GM21786 (cell line): ENCODE results near the gene NAGA.
A peak's percentile ranks its signal among the peaks of the same experiment; 100 is the strongest.
"Not testable (repeated sequence)": the region's sequence is repeated elsewhere in the genome, so short reads cannot be mapped to it uniquely, and the experiment has no call there.

ENCODE experiments used
- ATAC-seq: cut with Tn5 transposase; IDR thresholded peaks from one replicate; pipeline ENCODE4 v1.9.1; 2021; ENCODE audit not compliant: unreplicated experiment

Gene NAGA

DNA sequence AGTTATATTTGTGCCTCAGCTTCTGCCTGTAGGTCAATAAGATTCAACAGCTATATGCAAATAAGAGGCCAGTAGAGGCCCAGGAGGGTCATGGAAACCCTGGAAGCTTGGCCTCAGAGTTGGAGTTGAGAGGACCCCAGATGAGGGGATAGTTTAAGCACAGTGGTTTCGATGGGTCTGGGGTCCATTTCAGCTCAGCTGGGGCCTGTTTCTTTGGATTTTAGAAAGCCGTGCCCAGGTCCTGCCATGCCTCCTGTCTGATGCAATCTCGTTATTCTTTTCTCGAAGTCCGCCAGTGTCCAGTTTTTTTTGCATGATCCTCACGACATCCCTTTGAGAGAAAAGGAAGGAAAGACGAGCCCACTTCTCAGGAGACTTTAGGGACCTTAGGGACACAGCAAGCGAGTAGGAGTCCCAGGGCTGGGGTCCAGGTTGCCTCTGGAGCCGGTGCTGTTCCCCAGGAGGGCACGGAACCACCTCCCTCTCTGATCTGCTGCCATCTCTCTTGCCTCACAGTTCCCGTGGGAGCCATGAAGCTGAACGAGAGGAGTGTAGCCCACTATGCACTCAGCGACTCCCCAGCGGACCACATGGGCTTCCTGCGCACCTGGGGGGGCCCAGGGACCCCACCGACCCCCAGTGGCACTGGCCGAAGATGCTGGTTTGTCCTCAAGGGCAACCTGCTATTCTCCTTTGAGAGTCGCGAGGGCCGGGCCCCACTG, 6.3 kb upstream of the NAGA start:
- ATAC-seq = no peak

DNA sequence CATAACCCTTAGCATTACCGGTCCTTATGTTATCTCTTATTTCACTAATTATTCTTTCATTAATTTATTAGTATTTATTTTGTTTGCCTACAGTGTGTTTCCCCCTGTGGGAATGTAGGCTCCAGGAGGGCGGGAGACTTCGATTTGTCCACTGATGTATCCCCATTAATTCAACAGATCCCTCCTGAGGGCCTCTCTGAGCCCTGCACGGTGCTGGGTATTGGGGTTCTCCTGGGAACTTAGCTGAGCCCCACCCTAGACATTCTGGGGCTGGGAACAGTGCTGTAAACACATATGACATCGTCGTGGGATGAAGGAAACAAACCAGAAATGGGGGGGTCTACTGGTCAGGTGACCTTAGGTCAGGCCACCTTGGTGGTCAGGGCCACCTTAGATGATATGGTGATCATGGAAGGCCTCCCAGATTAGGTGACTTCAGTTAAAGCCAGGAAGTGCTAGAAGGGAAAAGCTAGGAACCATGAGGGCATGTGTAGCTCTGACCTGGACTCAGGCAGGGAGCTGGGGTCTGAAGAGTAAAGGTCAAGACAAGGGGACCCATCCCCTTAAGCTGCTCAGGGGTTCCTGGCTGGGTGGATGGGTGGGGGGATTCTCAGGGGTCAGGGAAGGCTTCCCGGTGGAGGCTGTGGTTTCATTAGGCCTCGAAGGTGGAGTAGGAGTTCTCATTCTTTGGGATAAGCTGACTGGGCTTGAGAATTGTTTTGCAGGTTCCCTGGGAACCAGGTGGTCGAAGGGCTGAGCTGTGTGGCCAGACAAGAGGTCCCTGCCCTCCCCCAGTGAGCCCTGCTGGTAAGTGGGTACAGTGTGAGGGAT, 4.4 kb upstream of the NAGA start:
- no peak for ATAC-seq

DNA sequence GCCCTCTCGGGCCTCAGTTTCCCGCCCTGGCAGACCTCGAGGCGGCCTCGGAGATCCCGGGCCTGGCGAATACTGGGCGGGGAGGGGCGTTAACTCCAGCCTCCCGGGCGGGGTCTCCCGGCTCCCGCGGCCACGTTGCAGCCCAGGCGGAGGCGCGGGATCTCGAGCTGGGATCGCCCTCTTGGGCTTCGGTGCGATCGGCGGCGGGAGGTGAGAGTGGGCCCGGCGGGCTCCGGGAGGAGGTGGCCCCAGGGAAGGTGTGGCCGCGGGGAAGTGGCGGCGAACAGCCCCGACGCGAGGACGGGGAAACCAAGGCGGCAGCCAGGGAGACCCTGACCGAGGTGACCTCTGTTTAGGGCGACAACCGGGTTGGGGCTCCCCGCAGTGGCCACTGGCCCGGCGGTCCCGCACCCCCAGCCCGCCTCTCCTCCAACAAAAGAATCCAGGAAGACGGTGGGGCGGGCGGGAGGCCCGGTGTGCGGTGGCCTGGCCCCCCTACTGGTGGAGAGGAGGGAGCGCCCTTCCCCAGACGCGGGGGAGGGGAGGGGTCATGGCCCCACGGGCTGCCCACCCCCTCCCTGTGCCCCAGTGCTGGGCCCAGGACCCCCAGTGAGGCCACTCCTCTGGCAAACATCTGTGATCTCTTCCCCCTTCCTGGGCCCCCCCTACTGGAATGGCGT, 3.7 kb upstream of the NAGA start, which contains the start of gene PHETA2:
Gene PHETA2, plus strand, starts transcription at position 117 of the 680 bp plus-strand sequence. CDS start 3,046 bp downstream, outside the sequence.
- no peak for ATAC-seq

DNA sequence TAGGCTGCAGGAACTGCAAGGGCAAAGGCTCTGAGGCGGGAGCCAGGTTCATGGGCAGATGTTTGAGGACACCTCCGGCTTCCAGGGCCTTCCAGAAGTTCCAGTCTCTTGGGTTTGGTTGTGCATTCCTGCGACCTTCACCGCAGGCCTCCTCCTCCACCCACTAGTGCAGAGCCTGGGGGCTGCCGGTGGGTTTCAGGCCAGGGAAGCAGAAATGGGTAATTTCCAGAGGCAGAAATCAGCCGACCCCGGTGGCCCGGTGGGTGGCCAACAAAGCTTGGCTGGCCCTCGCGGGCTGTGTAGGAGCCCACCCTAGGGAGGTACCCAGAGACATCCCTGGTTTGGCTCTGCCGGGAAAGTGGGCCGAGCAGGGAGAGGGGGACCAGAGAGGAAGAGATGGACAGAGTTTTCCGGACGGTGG, 3.0 kb upstream of the NAGA start:
- ATAC-seq = no peak

DNA sequence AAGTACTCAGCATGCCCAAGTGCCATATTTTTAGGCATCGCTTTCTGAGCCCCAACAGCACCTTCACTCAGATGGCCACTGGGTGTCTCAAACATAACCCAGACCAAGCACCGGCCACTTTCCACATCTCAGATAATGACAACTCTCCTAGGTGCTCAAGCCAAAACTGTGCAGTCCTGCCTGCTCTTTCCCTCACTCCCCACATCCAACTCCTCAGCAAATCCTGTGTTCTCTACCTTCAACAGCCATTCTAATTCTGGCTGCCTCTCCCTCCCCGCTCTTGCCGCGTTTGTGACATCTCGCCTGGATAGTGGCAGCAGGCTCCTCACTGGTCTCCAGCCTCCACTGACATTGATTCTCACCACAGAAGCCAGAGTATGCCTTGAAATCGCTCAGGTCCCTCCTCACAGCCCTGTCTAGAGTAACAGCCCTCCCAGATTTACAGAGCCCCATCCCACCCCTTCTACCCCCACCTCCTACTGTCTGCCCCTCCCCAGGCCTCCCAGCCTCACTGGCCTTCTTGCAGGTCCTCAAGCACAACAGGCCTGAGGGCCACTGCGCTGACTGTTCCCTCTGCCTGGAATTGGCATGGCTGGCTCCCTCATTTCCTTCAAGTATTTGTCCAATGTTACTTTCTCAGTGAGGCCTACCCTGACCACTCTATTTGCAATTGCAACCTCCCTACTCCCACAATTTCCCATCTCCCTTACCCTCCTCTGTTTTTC, 2.2 kb upstream of the NAGA start:
- ATAC-seq = no peak

DNA sequence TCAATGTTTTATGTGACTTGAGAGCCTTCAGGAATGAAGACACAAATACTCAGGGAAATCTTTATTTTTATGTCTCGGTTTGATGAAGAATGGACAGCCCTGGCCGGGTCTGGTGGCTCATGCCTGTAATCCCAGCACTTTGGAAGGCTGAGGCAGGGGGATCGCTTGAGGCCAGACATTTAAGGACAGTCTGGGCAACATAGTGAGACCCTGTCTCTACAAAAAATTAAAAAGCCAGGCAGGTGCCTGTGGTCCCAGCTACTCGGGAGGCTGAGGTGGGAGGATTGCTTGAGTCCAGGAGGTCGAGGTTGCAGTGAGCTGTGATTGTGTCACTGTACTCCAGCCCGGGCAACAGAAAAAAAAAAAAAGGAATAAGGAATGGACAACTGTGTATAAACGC, 896 bp upstream of the NAGA start:
- ATAC-seq = not testable (repeated sequence)

DNA sequence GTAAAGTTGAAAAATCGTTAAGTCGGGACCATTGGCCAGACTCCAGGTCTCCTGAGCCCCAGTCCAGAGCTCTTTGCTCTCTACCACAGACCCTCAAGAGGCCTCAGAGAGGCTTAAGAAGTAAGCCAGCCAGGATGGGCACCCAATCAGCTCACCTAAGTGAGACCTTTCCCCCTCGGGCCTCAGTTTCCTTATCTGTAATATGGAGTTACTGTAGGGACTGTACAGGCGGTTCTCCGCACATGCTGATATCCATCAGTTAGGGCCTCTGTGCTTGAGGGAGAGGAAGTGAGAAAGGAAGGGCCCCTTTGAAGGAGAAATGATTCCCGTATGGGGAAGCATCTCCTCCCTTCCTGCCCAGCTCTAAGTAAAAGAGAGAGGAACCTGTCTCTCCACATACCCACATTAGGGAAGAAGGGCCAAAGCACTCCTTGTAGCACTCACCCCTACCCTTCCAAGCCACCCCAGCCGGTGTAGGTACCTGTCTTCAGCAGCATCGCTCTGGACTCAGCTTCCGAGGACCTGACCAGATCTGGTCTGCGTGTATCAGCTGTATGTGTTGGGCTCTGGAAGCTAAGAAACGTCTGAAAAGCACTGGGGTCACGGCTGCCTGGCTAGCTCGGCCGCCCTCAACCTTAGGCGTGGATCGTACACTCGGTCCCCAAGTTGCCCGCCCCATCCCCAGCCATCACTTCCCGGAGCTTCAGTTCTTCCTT, 653 bp downstream of the NAGA start:
- ATAC-seq = peak; percentile 16

DNA sequence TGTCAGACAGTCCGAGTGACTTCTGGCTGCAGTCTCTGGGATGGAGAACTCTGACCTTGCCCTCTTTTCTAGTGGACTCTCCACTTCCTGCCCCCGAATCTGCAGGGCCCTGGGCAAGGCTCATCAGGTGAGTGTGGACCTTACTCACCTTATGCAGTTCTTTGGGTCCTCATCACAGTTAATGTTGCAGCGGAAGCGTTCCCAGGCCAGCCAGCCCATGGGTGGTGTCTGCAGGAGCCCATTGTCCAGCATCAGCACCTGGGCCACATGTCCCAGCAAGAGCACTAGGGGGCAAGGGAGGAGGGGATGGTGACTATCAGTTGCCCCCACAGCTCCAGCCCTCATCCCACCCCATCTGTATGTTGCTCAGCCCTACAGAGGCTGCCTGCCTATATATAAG, 2.3 kb downstream of the NAGA start:
- no peak for ATAC-seq

DNA sequence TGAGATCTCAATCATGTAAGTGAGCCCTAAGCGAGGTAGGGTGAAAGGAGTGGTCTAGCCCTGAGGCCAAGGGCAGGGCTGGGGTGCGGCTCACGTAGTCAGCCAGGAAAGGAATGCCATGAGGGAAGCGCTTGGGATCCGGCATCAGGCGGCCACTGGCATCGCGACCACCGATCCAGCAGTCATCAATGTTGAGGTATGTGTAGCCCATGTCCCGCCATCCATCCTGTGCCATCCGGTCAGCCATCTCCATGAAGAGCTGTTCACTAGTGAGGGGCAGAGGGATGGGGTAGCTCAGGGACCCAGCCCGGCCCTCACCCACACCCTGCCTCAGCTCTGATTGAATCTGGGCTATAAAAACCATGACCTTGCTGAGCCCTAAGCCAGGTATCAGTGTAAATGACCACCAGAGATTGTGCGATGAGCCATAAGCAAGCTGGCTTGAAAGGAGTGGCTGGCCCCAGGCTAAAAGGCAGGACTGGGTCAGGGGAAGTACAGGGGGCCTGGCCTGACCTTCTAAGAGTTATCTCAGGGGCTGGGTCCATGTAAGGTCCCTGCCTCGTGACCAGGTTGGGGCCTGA, 2.9 kb downstream of the NAGA start:
- ATAC-seq = no peak

DNA sequence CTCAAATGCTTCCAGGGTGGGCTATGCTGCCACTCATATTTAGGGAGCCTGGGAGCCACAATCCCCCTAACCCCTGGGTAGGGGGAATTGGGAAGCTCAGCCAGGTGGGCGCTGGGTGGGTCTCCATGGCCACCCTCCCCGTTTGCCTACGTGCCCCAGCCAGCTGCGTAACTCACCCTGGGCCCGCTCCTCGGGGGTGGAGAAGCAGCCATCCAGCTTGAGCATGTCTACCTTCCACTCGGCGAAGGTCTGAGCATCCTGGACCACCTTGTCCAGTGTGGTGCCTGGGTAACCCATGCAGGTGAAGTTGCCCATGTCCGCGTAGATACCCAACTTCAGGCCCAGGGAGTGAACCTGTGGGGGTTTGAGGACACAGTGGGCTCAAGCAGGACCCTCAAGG, 3.7 kb downstream of the NAGA start:
- ATAC-seq = no peak

DNA sequence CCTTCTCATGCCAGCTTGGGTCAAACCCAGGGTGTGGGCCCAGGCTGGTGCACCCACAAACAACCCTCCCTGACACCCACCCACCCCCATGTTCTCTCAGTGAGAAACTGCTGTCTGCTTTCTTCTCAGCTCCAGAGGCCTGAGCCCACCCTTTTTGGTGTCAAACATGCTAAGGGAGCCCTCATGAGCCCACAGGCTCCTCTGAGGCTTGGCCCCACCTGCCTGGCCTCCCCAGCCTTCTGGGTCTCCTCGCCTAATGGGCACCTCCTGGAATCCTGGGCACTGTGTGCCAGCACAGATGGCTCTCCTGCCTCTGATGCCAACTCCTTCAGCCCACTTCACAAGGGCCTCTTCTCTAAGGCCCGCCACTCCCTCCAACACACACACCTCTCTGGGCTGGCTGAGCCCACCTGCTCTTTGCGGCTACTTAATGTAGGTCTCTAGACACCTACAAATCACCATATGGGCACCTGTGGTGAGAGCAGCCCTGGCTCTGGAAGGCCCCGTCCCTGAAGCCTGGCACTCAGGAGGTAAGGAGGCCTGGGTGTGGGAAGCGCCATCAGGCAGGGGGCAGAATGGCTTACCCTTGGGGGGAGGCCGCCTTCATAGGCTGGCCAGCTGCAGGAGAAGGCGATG, 4.4 kb downstream of the NAGA start:
- ATAC-seq = no peak

DNA sequence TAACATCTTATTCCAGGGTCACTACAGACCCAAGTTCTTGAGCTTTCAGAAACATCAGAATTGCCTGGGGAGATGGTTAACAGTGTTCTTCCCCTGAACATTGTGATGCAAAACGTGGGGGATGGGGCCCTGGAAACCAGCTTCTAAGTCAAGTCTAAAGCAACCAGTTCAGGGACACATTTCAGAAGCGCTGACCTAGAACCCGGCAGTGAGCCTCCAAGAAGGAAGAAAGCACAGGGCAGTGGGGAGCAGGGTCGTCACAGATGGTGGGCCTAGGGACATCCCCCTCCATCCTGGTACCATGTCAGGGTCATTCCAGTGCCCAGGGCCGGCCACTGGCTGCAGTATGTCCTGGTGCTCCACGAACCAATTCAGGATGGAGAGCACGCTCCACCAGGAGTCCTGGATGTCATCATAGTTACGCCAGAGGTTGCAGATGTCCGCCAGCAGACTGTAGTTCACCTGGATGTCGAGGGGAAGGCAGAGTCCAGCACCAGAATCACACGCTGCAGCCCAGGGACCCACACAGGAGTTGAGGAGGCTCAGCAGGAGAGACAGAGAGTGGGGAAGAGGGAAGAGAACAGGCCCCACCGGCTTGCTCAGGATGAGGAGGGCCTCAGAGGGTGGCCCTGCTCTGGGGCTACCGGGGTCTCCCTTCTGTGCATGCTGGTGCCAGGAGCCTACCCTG, 5.0 kb downstream of the NAGA start:
- no peak for ATAC-seq

DNA sequence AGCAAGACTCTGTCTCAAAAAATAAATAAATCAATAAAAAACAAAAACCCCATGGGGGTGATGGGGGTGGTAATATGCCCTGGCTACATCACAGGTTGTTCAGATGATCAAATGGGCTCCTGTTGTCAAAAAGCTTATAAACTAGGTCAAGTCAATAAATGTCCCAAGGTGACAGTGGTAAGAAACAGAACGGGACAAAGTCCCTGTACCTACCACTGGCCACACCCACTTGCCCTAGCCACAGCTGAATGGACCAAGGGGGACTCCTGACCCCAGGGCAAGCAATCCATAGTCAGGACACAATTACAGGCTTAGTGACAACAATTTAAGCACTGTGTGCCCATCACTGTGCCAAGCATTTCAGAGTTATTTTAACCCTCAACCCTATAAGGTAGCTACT, 6.0 kb downstream of the NAGA start:
- ATAC-seq = no peak

DNA sequence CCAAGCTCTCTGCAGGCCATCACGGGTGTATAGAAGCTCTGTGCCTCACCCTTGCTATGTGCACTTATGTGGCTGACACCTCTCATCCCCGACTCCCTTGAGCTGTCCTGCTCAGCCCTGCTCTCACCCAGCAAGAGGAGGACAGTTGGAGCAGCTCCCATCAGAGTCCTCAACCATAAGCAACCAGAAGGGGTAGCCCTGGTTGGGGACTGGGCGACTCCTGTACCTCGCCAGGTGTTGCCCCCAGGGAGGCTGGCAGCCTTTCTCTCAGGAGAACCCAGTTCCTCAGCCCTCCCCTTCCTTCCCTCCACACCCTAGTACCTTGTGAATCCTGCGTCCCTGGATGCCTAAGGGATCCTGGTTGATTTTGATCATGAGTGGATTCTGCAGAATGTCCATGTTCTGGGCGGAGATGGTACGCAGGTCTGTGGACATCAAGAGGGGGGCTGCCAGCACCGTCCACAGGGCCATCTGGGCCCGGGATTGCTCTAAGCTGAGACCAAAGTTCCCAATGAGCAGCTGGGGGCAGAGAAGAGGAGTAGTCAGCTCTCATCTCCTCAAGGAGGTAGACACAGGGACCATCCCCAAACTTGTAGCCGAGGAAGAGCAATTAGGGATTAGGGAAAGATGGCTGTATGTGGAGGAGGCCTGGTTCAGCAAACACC, 8.0 kb downstream of the NAGA start:
- no peak for ATAC-seq

DNA sequence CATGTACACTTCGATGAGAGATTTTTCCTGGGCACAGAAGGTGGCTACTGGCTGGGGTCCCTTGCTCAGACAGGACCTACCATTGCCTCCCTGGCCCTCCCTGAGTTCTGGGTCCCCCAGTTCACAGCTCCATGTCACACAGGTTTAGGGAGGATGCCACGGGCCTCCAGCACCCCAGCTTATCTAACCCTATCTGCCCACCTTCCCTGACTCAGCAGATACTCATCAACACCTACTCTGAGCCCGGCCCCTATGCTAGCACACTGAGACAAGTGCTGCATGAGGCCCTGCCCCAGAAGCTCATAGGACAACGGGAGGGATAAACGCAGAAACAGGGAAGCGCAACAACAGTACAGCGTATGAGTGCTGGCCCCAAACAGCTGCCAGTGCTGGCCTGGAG, 9.6 kb downstream of the NAGA start:
- ATAC-seq = no peak

DNA sequence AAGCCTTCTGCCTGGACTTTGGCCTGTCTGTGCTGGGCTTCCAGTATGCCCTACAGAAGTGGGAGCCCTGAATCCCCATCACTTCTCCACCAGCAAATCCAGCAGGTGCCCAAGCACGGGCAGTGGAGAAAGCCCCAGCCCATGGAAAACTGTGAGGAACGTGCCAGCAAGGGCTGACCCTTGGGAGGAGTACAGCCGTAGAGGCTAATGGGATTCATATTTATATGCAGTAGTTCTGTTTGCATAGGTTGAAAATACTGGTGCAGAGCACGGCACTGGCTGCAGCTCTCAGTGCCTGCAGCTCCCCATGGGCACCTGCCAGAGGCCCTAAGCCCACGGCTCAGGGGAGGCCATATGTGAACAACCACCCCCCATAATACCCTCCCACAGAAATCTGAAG, 10.1 kb downstream of the NAGA start:
- no peak for ATAC-seq

DNA sequence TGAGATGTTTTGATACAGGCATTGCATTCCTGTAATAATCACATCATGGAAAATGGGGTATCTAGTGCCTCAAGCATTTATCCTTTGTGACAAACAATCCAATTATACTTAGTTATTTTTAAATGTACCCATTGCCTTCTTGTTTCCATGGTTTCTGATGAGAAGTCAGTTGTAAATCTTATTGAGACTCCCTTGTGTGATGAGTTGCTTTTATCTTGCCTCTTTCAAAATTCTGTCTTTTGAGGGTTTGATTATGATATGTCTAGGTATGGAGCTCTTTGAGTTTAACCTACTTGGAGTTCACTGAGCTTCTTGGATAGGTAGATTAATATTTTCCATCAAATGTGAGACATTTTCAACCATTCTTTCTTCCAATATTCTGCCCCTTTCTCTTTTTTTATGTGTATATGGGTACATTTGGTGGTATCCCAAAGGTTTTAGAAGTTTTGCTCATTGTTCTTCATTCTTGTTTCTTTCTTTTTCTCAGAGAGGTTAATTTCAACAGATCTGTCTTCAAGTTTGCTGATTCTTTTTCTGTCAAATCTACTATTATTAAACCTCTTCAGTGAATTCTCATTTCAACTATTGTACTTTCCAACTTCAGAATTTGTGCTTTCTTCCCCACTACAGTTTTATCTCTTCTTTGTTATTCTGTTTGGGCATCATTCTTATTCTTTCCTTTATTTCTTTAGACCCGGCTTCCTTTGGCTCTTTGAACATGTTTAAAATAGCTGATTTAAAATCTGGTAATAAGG, 13.7 kb downstream of the NAGA start:
- no peak for ATAC-seq

DNA sequence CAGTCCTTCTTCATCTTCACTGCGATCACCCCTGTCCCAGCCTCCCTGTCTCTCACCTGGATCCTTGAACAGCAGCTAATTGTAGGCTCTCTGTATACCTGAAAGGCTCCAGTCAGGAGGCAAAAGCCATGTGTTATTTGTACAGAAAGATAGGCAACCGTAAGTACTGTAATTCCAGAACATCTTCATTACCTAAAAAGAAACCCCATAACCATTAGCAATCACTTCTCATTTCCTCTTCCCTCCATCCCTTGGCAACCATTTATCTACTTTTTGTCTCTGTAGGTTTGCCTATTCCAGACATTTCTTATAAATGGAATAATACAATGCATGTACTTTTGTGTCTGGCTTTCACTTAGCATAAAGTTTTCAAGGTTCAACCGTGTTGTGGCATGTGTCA, 17.8 kb downstream of the NAGA start:
- no peak for ATAC-seq
